Panc1 (cell line): ENCODE measurements around the gene HYPK. TPM values are rescaled to one million over a fixed set of nuclear protein-coding genes. Genes with fewer than 3 reads are reported as not detected.

ENCODE experiments used
- ATAC-seq: fragments of 200-7000 bp; cut with Tn5 transposase; 2 replicates; pipeline ENCODE4 v1.9.1; 2020; ENCODE audit warnings: mild to moderate bottlenecking, moderate library complexity
- BruUV-seq: library from RNA; stranded (reverse); fragments of 400-500 nt; replicated peaks from 2 replicates; lab custom pipeline; 2021; lab: Mats Ljungman, UMichigan
- CTCF ChIA-PET: fragments of 300-600 bp; sonication (Branson Sonifier 250); formaldehyde crosslinking; loops from one replicate; lab custom pipeline; 2022; ENCODE audit warnings: antibody characterized with exemption; lab: Charles Lee
- POLR2A ChIA-PET: fragments of 300-600 bp; sonication (Branson Sonifier 250); formaldehyde crosslinking; loops from one replicate; lab custom pipeline; 2022; ENCODE audit warnings: antibody characterized with exemption; lab: Charles Lee
- DNase-seq: peaks from one replicate; pipeline ENCODE4 v3.0.0-alpha.2; 2010; ENCODE audit warnings: low read depth, low spot score
- H3K27ac ChIP-seq: 2 replicates; pipeline ENCODE4 v1.5.1; 2011; ENCODE audit warnings: mild to moderate bottlenecking, low read length, inconsistent platforms
- H3K27me3 ChIP-seq: fragments of 200-500 bp; sonication (Bioruptor generic); 2 replicates; pipeline ENCODE4 v1.6.0; 2014; ENCODE audit warnings: low read length, inconsistent platforms; ENCODE audit not compliant: control insufficient read depth, insufficient read depth
- H3K36me3 ChIP-seq: fragments of 200-500 bp; sonication (Bioruptor generic); 2 replicates; pipeline ENCODE4 v1.5.1; 2014; ENCODE audit warnings: inconsistent platforms, mild to moderate bottlenecking, low read length, moderate library complexity; ENCODE audit not compliant: control insufficient read depth, insufficient read depth
- H3K4me1 ChIP-seq: 2 replicates; pipeline ENCODE4 v1.5.1; 2011; ENCODE audit warnings: inconsistent platforms, mild to moderate bottlenecking, low read length, moderate library complexity; ENCODE audit not compliant: control insufficient read depth, insufficient read depth
- H3K4me3 ChIP-seq, 2 experiments: 2 replicates each; pipeline ENCODE4 v1.5.1; 2011 to 2012; ENCODE audit warnings: low read depth in 2 of 2, low read length in 2 of 2, mild to moderate bottlenecking in 2 of 2, inconsistent platforms in 1 of 2, moderate library complexity in 1 of 2
- H3K9me3 ChIP-seq: fragments of 200-500 bp; sonication (Bioruptor generic); 2 replicates; pipeline ENCODE4 v1.5.1; 2014; ENCODE audit warnings: low read depth, mild to moderate bottlenecking, inconsistent platforms, low read length, moderate library complexity; ENCODE audit not compliant: control insufficient read depth, insufficient read depth
- CTCF ChIP-seq: fragments of 450-650 bp; IDR thresholded peaks from 2 replicates; pipeline ENCODE4 v1.5.1; 2017; ENCODE audit warnings: mild to moderate bottlenecking
- POLR2AphosphoS5 ChIP-seq: IDR thresholded peaks from 2 replicates; pipeline ENCODE4 v1.6.1; 2012; ENCODE audit warnings: mild to moderate bottlenecking, low read depth, low read length, moderate library complexity
- REST ChIP-seq, 2 experiments: IDR thresholded peaks; 2 replicates each; pipeline ENCODE4 v1.6.1; 2011 to 2012; ENCODE audit warnings: low read depth in 2 of 2, control low read depth in 1 of 2, low read length in 1 of 2, mild to moderate bottlenecking in 1 of 2, moderate library complexity in 1 of 2; ENCODE audit not compliant: insufficient read depth in 1 of 2
- SIN3A ChIP-seq: IDR thresholded peaks from 2 replicates; pipeline ENCODE4 v1.6.1; 2012; ENCODE audit warnings: low read depth, mild to moderate bottlenecking, low read length, moderate library complexity, borderline replicate concordance; ENCODE audit not compliant: insufficient read depth
- TCF7L2 ChIP-seq: IDR thresholded peaks from 2 replicates; pipeline ENCODE4 v1.6.1; 2011; ENCODE audit warnings: mild to moderate bottlenecking, low read depth, low read length, inconsistent platforms
- in situ Hi-C: cut with HindIII; loops from 2 replicates; pipeline ENCODE4 v1.10.0; 2016; ENCODE audit warnings: low sequenced_read_pairs, low pct_unique_long_range_greater_than_20kb
- intact Hi-C: fragments of 100-400 bp; cut with micrococcal nuclease; formaldehyde crosslinking; loops from one replicate; pipeline ENCODE4 v1.10.0; 2022; ENCODE audit not compliant: unreplicated experiment
- total RNA-seq: library from RNA; stranded (reverse); gene quantifications from one replicate; pipeline ENCODE4 v1.2.1, GENCODE V29; 2021; ENCODE audit not compliant: unreplicated experiment

HYPK gene
- total RNA-seq, 1 experiment from 2014 or later, result 24.8 TPM

GRCh38 chr15:43826029-43826507, 25.7 kb downstream of the HYPK start:
- POLR2A ChIA-PET, result no interaction called here
- ATAC-seq, result no peak
- peaks cover 14% of the 10 kb centered on the region for H3K4me1 ChIP-seq
- peak overlapping the region in 1 of 2 experiments; percentile 83; a peak in 2 of 4 replicates for H3K4me3 ChIP-seq
- intact Hi-C loops, result no loop called here
- in situ Hi-C loops, result no loop called here
- H3K9me3 ChIP-seq, result no peaks in the 10 kb centered on the region
- TF ChIP-seq POLR2AphosphoS5 (no peak), SIN3A (no peak), CTCF (no peak), TCF7L2 (no peak), REST (IDR thresholded peaks at IDR 0.05; ENCODE audit: insufficient read depth in 1 of 2, low read depth in 2 of 2, low read length in 1 of 2) (no peak)
- H3K27ac ChIP-seq, result peak overlapping the region; percentile 94
- no TSS peak for BruUV-seq
- CTCF ChIA-PET, result no interaction called here
- no peaks in the 10 kb centered on the region for H3K27me3 ChIP-seq
- peaks cover 3% of the 10 kb centered on the region for H3K36me3 ChIP-seq
- DNase-seq, result no peak

DNA sequence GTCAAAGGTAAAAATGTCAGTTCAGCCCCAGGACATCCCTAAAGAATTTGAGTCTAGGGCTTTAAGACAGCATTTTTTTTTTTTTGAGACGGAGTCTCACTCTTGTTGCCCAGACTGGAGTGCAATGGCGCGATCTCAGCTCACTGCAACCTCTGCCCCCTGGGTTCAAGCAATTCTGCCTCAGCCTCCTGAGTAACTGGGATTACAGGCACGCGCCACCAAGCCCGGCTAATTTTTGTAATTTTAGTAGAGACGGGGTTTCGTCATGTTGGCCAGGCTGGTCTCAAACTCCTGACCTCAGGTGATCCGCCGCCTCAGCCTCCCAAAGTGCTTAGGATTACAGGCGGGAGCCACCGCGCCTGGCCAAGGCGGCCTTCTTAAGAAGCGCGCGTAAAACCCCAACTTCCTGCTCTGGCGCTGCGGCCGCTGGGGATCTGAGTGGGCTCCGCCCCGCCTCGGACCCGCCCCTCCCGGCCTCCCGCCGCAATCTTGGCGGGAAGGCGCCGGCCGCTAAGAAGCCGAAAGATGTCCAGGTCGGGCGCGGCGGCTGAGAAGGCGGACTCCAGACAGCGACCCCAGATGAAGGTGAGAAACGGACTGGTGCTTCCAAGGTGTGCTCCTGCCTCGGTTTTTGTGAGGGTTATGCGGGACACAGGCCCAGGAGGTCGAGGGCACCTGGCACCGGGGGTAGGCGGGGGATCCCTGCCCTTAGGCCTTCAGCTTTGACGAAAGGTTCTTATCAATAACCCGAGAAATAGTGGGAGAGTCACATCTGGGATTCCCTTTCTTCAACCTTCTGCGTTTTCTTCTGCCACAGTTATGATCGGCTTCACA, 26.3 kb downstream of the HYPK start, which contains the start of gene WDR76:
Gene WDR76, plus strand, starts transcription at position 495 of the 834 bp plus-strand sequence. Its CDS starts 31 bp downstream, at position 526.
- ChIA-PET POLR2A (interaction anchor here (0.6 kb wide), 1 partner anchor 17 kb away, joined by 6 read pairs; no protein-coding TSS in a partner anchor), CTCF (no interaction called here)
- in situ Hi-C loops (no loop called here), intact Hi-C loops (no loop called here)
- TF ChIP-seq POLR2AphosphoS5 (peak; percentile 64), CTCF (no peak), TCF7L2 (0 out of 2 replicates have a peak, but pooled peaks have one; percentile 21), REST (IDR thresholded peaks at IDR 0.05; ENCODE audit: insufficient read depth in 1 of 2, low read depth in 2 of 2, low read length in 1 of 2) (no peak), SIN3A (peak; percentile 90; the same call in 1 of the 2 replicates)
- Histone ChIP-seq H3K4me3 (peak within 1 kb of the TSS; percentile 65 to 83), H3K4me1 (peaks cover 14% of the 10 kb centered on the region), H3K9me3 (no peaks in the 10 kb centered on the region), H3K36me3 (peaks cover 3% of the 10 kb centered on the region), H3K27ac (peak within 1 kb of the TSS; percentile 94), H3K27me3 (no peaks in the 10 kb centered on the region)
- BruUV-seq, result no TSS peak
- ATAC-seq, result peak; percentile 93
- no peak for DNase-seq
